ACC112 (cell line): ENCODE measurements around the gene VTI1A.

Source experiments
- H2AFZ ChIP-seq: fragments of 200-600 bp; sonication (generic); one replicate; pipeline ENCODE4 v1.6.0; 2017; ENCODE audit warnings: antibody characterized with exemption, low read length; ENCODE audit not compliant: unreplicated experiment
- H3K27ac ChIP-seq: fragments of 200-600 bp; sonication (generic); 2 replicates; pipeline ENCODE4 v1.5.1; 2014; ENCODE audit warnings: low read depth, mild to moderate bottlenecking, antibody characterized with exemption, low read length, moderate library complexity
- H3K27me3 ChIP-seq: fragments of 200-600 bp; sonication (generic); 2 replicates; pipeline ENCODE4 v1.6.1; 2014; ENCODE audit warnings: mild to moderate bottlenecking, antibody characterized with exemption, low read length, moderate library complexity, mixed read lengths; ENCODE audit not compliant: insufficient read depth
- H3K36me3 ChIP-seq: fragments of 200-600 bp; sonication (generic); 2 replicates; pipeline ENCODE4 v1.6.1; 2016; ENCODE audit warnings: mild to moderate bottlenecking, antibody characterized with exemption, low read length, moderate library complexity, mixed read lengths; ENCODE audit not compliant: insufficient read depth
- H3K4me1 ChIP-seq: fragments of 200-600 bp; sonication (generic); one replicate; pipeline ENCODE4 v1.6.1; 2016; ENCODE audit warnings: low read length, mixed read lengths; ENCODE audit not compliant: insufficient read depth, unreplicated experiment, control insufficient read depth
- H3K4me3 ChIP-seq: fragments of 200-600 bp; sonication (generic); 2 replicates; pipeline ENCODE4 v1.5.1; 2014; ENCODE audit warnings: mild to moderate bottlenecking, low read depth, low read length
- H3K79me2 ChIP-seq: fragments of 200-600 bp; sonication (generic); one replicate; pipeline ENCODE4 v1.6.0; 2016; ENCODE audit warnings: low read length; ENCODE audit not compliant: control insufficient read depth, unreplicated experiment, insufficient read depth

Gene VTI1A

GRCh38 chr10:112827951-112828350, 380.9 kb downstream of the VTI1A start:
- no peak overlapping the region for H2AFZ ChIP-seq
- H3K27ac ChIP-seq, result no peak overlapping the region
- no peak overlapping the region for H3K4me3 ChIP-seq

GRCh38 chr10:112831859-112832258, 384.8 kb downstream of the VTI1A start:
- no peaks in the 10 kb centered on the region for H3K79me2 ChIP-seq
- no peaks in the 10 kb centered on the region for H3K4me1 ChIP-seq
- no peaks in the 10 kb centered on the region for H3K36me3 ChIP-seq
- no peak overlapping the region for H3K4me3 ChIP-seq
- no peaks in the 10 kb centered on the region for H3K27me3 ChIP-seq
- no peak overlapping the region for H2AFZ ChIP-seq
- no peak overlapping the region for H3K27ac ChIP-seq

More at GRCh38 chr10:112827951-112828350, 380.9 kb downstream of the VTI1A start:
- Histone ChIP-seq H3K79me2 (no peaks in the 10 kb centered on the region), H3K36me3 (no peaks in the 10 kb centered on the region), H3K27me3 (no peaks in the 10 kb centered on the region), H3K4me1 (no peaks in the 10 kb centered on the region)

GRCh38 chr10:112832361-112832878, 385.4 kb downstream of the VTI1A start:
- Histone ChIP-seq H2AFZ (no peak overlapping the region), H3K79me2 (no peaks in the 10 kb centered on the region), H3K36me3 (no peaks in the 10 kb centered on the region), H3K4me1 (no peaks in the 10 kb centered on the region), H3K27me3 (no peaks in the 10 kb centered on the region), H3K27ac (no peak overlapping the region), H3K4me3 (no peak overlapping the region)

- Histone ChIP-seq H3K4me1 (no peaks in the 10 kb centered on the region), H3K4me3 (no peak overlapping the region), H3K27ac (no peak overlapping the region)
Measured at GRCh38 chr10:112832959-112833358, 385.9 kb downstream of the VTI1A start.

GRCh38 chr10:112834751-112835181, 387.8 kb downstream of the VTI1A start:
- no peaks in the 10 kb centered on the region for H3K4me1 ChIP-seq

More at GRCh38 chr10:112832959-112833358, 385.9 kb downstream of the VTI1A start:
- Histone ChIP-seq H3K79me2 (no peaks in the 10 kb centered on the region), H3K27me3 (no peaks in the 10 kb centered on the region), H3K36me3 (no peaks in the 10 kb centered on the region), H2AFZ (no peak overlapping the region)

GRCh38 chr10:112835217-112835715, 388.3 kb downstream of the VTI1A start:
- Histone ChIP-seq H3K4me1 (no peaks in the 10 kb centered on the region), H3K4me3 (no peak overlapping the region), H3K27me3 (0 out of 2 replicates have a peak, but pooled peaks cover 4% of the 10 kb centered on the region), H3K27ac (no peak overlapping the region), H3K36me3 (no peaks in the 10 kb centered on the region), H2AFZ (no peak overlapping the region), H3K79me2 (no peaks in the 10 kb centered on the region)

More at GRCh38 chr10:112834751-112835181, 387.8 kb downstream of the VTI1A start:
- Histone ChIP-seq H3K27me3 (0 out of 2 replicates have a peak, but pooled peaks cover 2% of the 10 kb centered on the region), H3K4me3 (no peak overlapping the region), H2AFZ (no peak overlapping the region), H3K27ac (no peak overlapping the region), H3K79me2 (no peaks in the 10 kb centered on the region), H3K36me3 (no peaks in the 10 kb centered on the region)

GRCh38 chr10:112835944-112836451, 389.0 kb downstream of the VTI1A start:
- Histone ChIP-seq H3K4me1 (no peaks in the 10 kb centered on the region), H3K36me3 (no peaks in the 10 kb centered on the region), H3K27ac (no peak overlapping the region), H2AFZ (no peak overlapping the region), H3K4me3 (no peak overlapping the region), H3K79me2 (no peaks in the 10 kb centered on the region), H3K27me3 (0 out of 2 replicates have a peak, but pooled peaks cover 4% of the 10 kb centered on the region)

GRCh38 chr10:112838784-112839481, 391.9 kb downstream of the VTI1A start:
- no peak overlapping the region for H3K27ac ChIP-seq
- no peak overlapping the region for H2AFZ ChIP-seq
- H3K4me1 ChIP-seq, result no peaks in the 10 kb centered on the region

GRCh38 chr10:112839928-112840654, 393.1 kb downstream of the VTI1A start:
- H2AFZ ChIP-seq, result no peak overlapping the region
- H3K4me3 ChIP-seq, result no peak overlapping the region
- 0 out of 2 replicates have a peak, but pooled peaks cover 4% of the 10 kb centered on the region for H3K27me3 ChIP-seq
- no peaks in the 10 kb centered on the region for H3K4me1 ChIP-seq
- H3K27ac ChIP-seq, result no peak overlapping the region
- H3K79me2 ChIP-seq, result no peaks in the 10 kb centered on the region
- H3K36me3 ChIP-seq, result no peaks in the 10 kb centered on the region

More at GRCh38 chr10:112838784-112839481, 391.9 kb downstream of the VTI1A start:
- H3K4me3 ChIP-seq, result no peak overlapping the region
- H3K27me3 ChIP-seq, result 0 out of 2 replicates have a peak, but pooled peaks cover 4% of the 10 kb centered on the region
- H3K36me3 ChIP-seq, result no peaks in the 10 kb centered on the region
- no peaks in the 10 kb centered on the region for H3K79me2 ChIP-seq

- Histone ChIP-seq H3K27ac (no peak overlapping the region), H3K79me2 (no peaks in the 10 kb centered on the region), H3K4me1 (no peaks in the 10 kb centered on the region), H3K36me3 (no peaks in the 10 kb centered on the region), H3K4me3 (no peak overlapping the region), H3K27me3 (0 out of 2 replicates have a peak, but pooled peaks cover 4% of the 10 kb centered on the region), H2AFZ (no peak overlapping the region)
Measured at GRCh38 chr10:112841549-112841948, 394.5 kb downstream of the VTI1A start.
